ENCODE results near the gene ADAMTSL1.

DNA sequence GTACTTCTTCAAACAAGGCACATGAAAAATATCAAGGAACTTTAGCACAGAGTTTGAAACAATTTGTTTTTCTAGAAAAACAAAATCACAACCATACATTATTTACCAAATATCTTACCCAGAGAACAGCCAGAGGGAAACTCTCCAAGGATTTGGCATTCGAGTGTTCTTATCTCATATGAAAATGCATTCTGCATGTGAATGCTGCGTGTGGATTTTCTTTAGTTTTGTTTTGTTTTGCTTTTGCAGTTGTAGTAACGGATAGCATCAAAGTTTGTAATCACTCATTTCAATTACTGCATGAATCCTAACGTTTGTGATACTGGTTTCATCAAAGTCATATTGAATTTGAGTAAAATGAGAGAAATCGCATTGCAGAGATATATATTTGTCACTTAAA lies 28.0 kb downstream of the ADAMTSL1 start:
- TF ChIP-seq, protein P1, sequence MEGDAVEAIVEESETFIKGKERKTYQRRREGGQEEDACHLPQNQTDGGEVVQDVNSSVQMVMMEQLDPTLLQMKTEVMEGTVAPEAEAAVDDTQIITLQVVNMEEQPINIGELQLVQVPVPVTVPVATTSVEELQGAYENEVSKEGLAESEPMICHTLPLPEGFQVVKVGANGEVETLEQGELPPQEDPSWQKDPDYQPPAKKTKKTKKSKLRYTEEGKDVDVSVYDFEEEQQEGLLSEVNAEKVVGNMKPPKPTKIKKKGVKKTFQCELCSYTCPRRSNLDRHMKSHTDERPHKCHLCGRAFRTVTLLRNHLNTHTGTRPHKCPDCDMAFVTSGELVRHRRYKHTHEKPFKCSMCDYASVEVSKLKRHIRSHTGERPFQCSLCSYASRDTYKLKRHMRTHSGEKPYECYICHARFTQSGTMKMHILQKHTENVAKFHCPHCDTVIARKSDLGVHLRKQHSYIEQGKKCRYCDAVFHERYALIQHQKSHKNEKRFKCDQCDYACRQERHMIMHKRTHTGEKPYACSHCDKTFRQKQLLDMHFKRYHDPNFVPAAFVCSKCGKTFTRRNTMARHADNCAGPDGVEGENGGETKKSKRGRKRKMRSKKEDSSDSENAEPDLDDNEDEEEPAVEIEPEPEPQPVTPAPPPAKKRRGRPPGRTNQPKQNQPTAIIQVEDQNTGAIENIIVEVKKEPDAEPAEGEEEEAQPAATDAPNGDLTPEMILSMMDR (IDR thresholded peaks at IDR 0.05) = no peak
- TF ChIP-seq POLR2A (IDR thresholded peaks at IDR 0.05) = no peak
